ENCODE data around the gene RHBDF1.
A peak's percentile ranks its signal among the peaks of the same experiment; 100 is the strongest.

The RHBDF1 gene

DNA sequence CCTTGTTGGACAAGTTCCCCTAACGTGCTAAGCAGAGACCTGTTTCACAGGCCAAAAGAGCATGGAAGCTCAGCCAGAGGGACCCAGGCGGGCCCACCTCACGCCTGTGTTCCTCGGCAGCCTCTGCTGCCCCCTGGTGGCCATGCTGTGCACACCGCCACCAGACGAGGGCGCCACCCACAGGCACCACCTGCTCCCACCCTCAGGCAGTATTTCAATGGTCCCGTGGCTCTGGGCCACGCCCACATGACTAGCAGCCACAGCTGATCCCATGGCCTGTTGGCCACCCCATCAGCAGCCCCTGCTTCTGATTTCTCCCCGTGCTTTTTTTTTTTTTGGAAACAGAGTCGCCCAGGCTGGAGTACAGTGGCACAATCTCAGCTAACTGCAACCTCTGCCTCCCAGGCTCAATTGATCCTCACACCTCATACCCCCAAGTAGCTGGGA is 24.5 kb upstream of the RHBDF1 start:
- in situ Hi-C loops (cut with HindIII; ENCODE audit: low sequenced_read_pairs), result no loop called here
- no peak overlapping the region for H3K4me3 ChIP-seq (ENCODE audit: low read depth, low read length)
- TF ChIP-seq, protein P1, sequence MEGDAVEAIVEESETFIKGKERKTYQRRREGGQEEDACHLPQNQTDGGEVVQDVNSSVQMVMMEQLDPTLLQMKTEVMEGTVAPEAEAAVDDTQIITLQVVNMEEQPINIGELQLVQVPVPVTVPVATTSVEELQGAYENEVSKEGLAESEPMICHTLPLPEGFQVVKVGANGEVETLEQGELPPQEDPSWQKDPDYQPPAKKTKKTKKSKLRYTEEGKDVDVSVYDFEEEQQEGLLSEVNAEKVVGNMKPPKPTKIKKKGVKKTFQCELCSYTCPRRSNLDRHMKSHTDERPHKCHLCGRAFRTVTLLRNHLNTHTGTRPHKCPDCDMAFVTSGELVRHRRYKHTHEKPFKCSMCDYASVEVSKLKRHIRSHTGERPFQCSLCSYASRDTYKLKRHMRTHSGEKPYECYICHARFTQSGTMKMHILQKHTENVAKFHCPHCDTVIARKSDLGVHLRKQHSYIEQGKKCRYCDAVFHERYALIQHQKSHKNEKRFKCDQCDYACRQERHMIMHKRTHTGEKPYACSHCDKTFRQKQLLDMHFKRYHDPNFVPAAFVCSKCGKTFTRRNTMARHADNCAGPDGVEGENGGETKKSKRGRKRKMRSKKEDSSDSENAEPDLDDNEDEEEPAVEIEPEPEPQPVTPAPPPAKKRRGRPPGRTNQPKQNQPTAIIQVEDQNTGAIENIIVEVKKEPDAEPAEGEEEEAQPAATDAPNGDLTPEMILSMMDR (IDR thresholded peaks at IDR 0.05; ENCODE audit: low read depth, low read length), result peak; percentile 99
- peak; percentile 84 for DNase-seq (ENCODE audit: low read depth, low spot score)

DNA sequence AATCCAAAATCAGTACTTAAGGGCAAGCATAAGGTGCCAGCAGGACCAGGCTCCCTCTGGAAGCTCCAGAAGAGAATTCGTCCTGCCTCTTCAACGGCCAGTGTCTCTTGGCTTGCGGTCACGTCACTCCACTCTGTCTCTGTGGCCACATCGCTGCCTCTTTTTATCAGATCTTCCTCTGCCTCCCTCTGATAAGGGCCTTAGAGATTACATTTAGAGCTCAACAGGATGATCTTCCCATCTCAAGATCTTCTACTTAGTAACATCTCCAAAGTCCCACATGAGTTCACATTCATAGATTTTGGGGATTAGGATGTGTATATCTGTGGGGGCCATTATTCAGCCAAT is 22.5 kb upstream of the RHBDF1 start:
- in situ Hi-C loops (cut with HindIII; ENCODE audit: low sequenced_read_pairs), result no loop called here
- DNase-seq (ENCODE audit: low read depth, low spot score), result no peak
- H3K4me3 ChIP-seq (ENCODE audit: low read depth, low read length), result no peak overlapping the region
- TF ChIP-seq, protein P1 (IDR thresholded peaks at IDR 0.05; ENCODE audit: low read depth, low read length), result no peak

DNA sequence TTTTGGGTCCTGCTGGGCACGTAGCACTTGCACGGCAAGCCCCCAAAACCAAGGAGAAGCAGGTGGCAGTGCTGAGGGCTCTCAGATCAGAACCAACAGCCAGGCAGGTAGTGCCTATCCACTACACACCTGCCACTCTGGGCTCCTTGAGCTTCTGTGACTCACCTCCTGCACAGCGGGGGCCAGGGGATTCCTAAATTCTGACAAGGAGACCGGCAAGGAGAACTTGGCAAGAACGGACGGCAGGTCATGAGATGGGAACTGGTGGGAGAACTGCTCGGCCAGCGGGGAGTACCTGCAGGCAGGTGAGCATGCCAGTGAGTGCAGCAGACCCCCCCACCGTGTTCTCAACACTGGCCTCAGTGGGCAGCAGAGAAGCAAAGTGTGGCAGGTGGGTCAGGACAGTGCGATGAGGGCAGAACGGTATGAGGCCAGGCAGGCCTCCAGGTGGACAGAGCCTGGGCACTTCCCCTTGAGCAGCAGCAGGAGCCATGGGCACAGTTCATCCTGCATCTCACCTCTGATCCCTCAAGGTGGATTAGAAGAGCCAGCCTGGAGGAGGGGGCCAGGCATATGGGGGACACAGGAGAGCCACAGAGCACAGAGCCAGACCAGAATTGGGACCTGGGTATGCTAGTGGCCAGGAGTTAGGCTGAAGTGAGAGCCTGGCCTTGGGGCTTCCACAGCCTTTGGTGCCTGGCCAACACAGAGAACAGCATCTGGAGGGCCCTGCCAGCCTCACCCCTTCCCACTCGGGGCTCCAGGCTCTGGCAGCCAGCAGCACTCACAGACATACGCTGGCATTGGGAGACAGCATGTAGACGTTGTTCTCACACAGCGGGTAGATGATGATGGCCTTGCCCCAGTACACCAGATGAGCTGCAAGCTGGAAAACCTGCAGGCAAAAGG is 20.3 kb upstream of the RHBDF1 start:
- in situ Hi-C loops (cut with HindIII; ENCODE audit: low sequenced_read_pairs), result no loop called here
- DNase-seq (ENCODE audit: low read depth, low spot score), result no peak
- no peak overlapping the region for H3K4me3 ChIP-seq (ENCODE audit: low read depth, low read length)
- TF ChIP-seq, protein P1 (IDR thresholded peaks at IDR 0.05; ENCODE audit: low read depth, low read length), result no peak

DNA sequence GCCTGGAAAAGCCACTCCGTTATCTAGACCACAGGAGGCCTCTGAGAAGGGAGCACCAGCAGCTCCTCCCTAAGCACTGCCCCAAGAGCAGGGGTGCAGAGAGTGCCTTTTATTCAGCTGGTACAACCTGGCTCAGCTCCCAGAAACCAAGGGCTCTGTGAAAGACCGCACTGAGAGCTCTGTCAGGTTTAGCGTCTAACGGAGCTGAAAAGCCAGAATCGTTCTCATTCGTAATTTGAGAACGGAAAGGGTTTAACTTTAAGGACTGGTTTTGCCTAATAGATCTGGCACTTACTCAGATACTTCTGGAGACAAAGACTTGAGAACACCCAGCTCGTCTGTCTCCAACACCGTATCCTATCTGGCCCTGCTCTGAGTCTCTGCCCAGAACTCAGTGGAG is 19.1 kb upstream of the RHBDF1 start:
- TF ChIP-seq, protein P1 (IDR thresholded peaks at IDR 0.05; ENCODE audit: low read depth, low read length), result no peak
- DNase-seq (ENCODE audit: low read depth, low spot score), result peak; percentile 72
- in situ Hi-C loops (cut with HindIII; ENCODE audit: low sequenced_read_pairs), result no loop called here
- H3K4me3 ChIP-seq (ENCODE audit: low read depth, low read length), result no peak overlapping the region

DNA sequence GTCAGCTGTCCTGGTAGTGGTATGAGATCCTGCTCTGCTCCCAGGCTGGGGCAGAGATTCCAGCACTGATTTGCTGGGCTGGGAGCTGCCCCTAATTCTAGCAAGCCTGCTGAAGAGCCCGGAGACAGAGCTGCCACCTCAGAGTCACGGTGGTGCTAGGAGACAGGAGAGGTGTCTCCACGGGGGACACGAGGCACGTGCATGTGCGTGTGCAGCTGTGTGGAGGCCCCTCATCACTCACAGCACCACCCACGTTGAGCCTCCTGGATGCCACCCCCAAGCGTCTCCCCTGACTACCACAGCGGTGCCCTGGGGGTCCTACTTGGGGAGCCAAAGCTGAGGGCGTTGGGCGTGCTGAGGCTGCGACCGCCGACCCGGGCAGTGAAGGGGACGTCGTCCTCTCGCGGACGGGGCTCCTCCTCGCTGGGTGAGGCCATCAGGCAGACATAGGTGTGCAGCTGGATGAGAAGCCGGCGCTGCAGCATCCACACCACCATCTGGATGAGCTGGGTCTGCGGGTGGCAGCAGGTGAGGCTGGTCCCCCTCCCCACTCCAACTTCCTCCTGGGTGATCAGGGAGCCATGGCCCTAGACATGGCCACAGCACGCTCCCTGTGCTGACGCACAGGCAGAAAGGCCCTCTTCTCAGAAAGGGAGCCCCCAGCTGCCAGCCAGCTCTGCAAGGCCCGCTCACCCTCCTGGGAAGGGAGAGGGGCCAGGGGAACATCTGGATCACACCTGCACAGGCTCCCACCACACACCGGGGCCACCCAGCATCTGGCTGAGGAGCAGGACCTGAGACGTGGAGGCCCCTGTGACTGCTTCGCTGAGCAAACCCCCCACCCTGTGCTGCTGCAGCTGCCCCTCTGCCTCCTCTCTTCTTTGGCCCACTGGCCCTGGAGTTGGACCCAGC is 17.2 kb upstream of the RHBDF1 start:
- in situ Hi-C loops (cut with HindIII; ENCODE audit: low sequenced_read_pairs), result no loop called here
- DNase-seq (ENCODE audit: low read depth, low spot score), result no peak
- no peak overlapping the region for H3K4me3 ChIP-seq (ENCODE audit: low read depth, low read length)
- TF ChIP-seq, protein P1 (IDR thresholded peaks at IDR 0.05; ENCODE audit: low read depth, low read length), result no peak

DNA sequence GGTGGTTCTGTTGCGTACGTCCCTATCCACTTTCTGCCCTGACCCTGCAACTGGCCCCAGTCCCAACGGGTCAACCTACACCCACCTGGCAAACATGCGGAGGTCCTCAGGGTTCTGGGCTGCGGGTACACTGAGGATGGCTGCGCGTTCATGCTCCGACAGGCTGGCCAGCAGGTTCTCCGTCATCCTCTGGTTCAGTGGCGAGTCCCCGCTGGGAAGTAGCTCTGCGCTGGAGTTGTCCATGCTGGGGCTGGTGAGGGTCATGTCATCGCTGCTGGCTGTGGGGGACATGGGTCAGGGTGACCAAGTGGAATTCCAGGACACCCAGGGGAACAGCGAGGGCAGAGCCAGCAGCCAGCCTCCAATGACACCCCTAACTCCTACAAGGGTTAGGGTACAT is 16.2 kb upstream of the RHBDF1 start:
- H3K4me3 ChIP-seq (ENCODE audit: low read depth, low read length), result no peak overlapping the region

More for the DNA sequence above, 16.2 kb upstream of the RHBDF1 start:
- TF ChIP-seq, protein P1 (IDR thresholded peaks at IDR 0.05; ENCODE audit: low read depth, low read length), result no peak
- in situ Hi-C loops (cut with HindIII; ENCODE audit: low sequenced_read_pairs), result no loop called here
- no peak for DNase-seq (ENCODE audit: low read depth, low spot score)
